K562 (cell line): ENCODE measurements around the gene ADAMTSL3. TPM values are rescaled to one million over a fixed set of nuclear protein-coding genes. Genes with fewer than 3 reads are reported as not detected.

Source experiments
- NFE2 ChIP-seq: IDR thresholded peaks from 2 replicates; pipeline ENCODE4 v1.6.1; 2014; ENCODE audit warnings: antibody characterized with exemption, low read depth
- TAF9B ChIP-seq: fragments of 450-650 bp; IDR thresholded peaks from 2 replicates; pipeline ENCODE4 v1.6.1; 2018; ENCODE audit warnings: mild to moderate bottlenecking; ENCODE audit not compliant: partially characterized antibody
- polyA plus RNA-seq, 8 experiments: library from polyadenylated mRNA; depleted of rRNA in 4 of 8; stranded (reverse) in 5 of 8; unstranded in 3 of 8; fragments of >200 nt; fragmentation: Nextera tagmentation in 2 of 8; fragmentation: Illumina TruSeq in 1 of 8; extraction: Ambion mirVana in 2 of 8; extraction: Trizol in 1 of 8; gene quantifications; 2 replicates each; pipeline versions ENCODE4 v1.2.1 to v1.2.3, GENCODE V29; 2011 to 2014; ENCODE audit warnings: inconsistent platforms in 1 of 8, missing spikeins in 1 of 8
- total RNA-seq, 7 experiments: library from RNA; depleted of rRNA in 6 of 7; stranded (reverse); fragments of >200 nt in 6 of 7; fragmentation: Illumina TruSeq in 2 of 7; extraction: Trizol in 2 of 7; gene quantifications; 2 replicates each; pipeline versions ENCODE4 v1.2.1 to v1.2.3, GENCODE V29; 2011 to 2021; ENCODE audit warnings: low replicate concordance in 1 of 7
- TF ChIP-seq, protein P1 (sequence below), 2 experiments: fragments of 450-650 bp in 1 of 2; sonication (generic) in 1 of 2; formaldehyde crosslinking in 1 of 2; IDR thresholded peaks in 1 of 2; conservative IDR thresholded peaks in 1 of 2; 2 replicates each; pipeline versions ENCODE4 v1.6.1 to v1.8.1; 2016 to 2023; ENCODE audit warnings: mild to moderate bottlenecking in 2 of 2, moderate library complexity in 2 of 2, inconsistent platforms in 1 of 2, missing genetic modification reagents in 1 of 2
- TF ChIP-seq, protein P2 (sequence below), 2 experiments: fragments of 450-650 bp; IDR thresholded peaks; 2 replicates each; pipeline ENCODE4 v1.6.1; 2016; ENCODE audit warnings: mild to moderate bottlenecking in 2 of 2, borderline replicate concordance in 1 of 2, low read depth in 1 of 2, moderate library complexity in 1 of 2

ADAMTSL3 gene
- total and polyA plus RNA-seq, 9 of the 15 experiments (the other 6 are each of a cell fraction or from before 2014, with no cell fraction given) = 0.01 to 0.18 (median 0.07) TPM; not detected in 3

DNA sequence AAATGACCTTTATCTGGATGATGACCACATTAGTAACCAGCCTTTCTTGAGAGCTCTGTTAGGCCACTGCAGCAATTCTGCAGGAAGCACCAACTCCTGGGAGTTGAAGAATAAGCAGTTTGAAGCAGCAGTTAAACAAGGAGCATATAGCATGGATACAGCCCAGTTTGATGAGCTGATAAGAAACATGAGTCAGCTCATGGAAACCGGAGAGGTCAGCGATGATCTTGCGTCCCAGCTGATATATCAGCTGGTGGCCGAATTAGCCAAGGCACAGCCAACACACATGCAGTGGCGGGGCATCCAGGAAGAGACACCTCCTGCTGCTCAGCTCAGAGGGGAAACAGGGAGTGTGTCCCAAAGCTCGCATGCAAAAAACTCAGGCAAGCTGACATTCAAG, 328.8 kb downstream of the ADAMTSL3 start (continued):
- TF ChIP-seq, protein P1, sequence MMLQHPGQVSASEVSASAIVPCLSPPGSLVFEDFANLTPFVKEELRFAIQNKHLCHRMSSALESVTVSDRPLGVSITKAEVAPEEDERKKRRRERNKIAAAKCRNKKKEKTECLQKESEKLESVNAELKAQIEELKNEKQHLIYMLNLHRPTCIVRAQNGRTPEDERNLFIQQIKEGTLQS (IDR thresholded peaks at IDR 0.05) = peak; percentile 26; the same call in 1 of the 2 replicates
- TF ChIP-seq, protein P1 (CRISPR knock-in tag; conservative IDR thresholded peaks at IDR 0.05) = no peak
- TF ChIP-seq NFE2 (peak; percentile 57; the same call in 1 of the 2 replicates), TAF9B (peak; percentile 46)
- TF ChIP-seq, protein P2, sequence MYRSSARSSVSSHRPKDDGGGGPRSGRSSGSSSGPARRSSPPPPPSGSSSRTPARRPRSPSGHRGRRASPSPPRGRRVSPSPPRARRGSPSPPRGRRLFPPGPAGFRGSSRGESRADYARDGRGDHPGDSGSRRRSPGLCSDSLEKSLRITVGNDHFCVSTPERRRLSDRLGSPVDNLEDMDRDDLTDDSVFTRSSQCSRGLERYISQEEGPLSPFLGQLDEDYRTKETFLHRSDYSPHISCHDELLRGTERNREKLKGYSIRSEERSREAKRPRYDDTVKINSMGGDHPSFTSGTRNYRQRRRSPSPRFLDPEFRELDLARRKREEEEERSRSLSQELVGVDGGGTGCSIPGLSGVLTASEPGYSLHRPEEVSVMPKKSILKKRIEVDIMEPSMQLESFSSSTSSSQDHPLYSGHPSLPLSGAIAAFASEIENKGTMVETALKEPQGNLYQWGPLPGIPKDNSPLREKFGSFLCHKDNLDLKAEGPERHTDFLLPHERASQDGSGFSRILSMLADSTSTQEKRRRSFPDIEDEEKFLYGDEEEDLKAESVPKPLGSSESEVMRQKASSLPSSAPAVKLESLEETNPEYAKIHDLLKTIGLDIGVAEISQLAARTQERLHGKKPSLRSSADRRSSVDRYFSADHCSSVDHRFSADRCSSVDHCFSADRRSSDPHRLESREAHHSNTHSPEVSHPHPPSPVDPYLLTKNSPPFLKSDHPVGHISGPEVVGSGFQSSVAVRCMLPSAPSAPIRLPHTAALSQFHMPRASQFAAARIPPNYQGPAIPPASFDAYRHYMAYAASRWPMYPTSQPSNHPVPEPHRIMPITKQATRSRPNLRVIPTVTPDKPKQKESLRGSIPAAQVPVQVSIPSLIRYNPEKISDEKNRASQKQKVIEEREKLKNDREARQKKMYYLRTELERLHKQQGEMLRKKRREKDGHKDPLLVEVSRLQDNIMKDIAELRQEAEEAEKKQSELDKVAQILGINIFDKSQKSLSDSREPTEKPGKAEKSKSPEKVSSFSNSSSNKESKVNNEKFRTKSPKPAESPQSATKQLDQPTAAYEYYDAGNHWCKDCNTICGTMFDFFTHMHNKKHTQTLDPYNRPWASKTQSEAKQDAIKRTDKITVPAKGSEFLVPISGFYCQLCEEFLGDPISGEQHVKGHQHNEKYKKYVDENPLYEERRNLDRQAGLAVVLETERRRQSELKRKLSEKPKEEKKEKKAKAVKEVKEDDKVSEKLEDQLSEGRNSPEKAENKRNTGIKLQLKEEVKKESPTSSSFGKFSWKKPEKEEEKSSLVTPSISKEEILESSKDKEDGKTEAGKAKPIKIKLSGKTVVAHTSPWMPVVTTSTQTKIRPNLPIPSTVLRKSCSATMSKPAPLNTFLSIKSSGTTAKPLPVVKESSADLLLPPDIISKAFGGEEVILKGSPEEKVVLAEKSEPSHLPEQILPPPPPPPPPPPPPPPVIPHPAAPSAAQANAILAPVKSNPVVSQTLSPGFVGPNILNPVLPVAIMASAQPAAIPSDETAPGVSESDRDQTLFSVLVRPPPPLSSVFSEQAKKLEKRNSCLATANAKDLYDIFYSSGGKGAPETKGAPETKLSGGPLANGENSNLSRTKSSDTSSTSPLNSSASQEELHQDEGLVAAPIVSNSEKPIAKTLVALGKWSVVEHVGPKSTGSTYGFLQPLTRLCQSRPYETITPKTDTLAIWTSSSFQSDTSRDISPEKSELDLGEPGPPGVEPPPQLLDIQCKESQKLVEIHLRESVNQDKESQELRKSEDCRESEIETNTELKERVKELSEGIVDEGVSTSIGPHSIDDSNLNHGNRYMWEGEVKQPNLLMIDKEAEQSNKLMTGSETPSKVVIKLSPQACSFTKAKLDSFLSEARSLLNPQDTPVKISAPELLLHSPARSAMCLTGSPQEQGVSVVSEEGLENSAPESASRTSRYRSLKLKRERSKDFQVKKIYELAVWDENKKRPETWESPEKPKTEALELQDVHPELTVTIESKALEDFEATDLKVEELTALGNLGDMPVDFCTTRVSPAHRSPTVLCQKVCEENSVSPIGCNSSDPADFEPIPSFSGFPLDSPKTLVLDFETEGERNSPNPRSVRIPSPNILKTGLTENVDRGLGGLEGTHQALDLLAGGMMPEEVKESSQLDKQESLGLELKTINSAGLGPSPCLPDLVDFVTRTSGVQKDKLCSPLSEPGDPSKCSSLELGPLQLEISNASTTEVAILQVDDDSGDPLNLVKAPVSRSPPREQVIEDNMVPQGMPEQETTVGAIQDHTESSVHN (IDR thresholded peaks at IDR 0.05; ENCODE audit: borderline replicate concordance in 1 of 2, low read depth in 1 of 2) = 0 out of 4 replicates have a peak, but pooled peaks of 1 of the 2 experiments have one; percentile 40
- TF ChIP-seq, all 486 proteins: peak for 8
